Sigmoid colon (tissue), 4 donors: ENCODE data around the gene SLAMF6.

Experiments used
- CTCF ChIP-seq, 4 experiments: fragments of 450-650 bp in 3 of 4; fragments of 200-600 bp in 1 of 4; IDR thresholded peaks; one replicate each; pipeline ENCODE4 v1.5.1; 2016 to 2019; ENCODE audit warnings: antibody characterized with exemption in 4 of 4, mild to moderate bottlenecking in 3 of 4, moderate library complexity in 2 of 4
- EP300 ChIP-seq, 4 donors: sonication (generic); formaldehyde crosslinking; IDR thresholded peaks; one replicate each; pipeline ENCODE4 v1.6.1; 2017; ENCODE audit warnings: antibody characterized with exemption in 4 of 4
- POLR2A ChIP-seq, 2 donors: fragments of 450-650 bp; IDR thresholded peaks; one replicate each; pipeline ENCODE4 v1.6.1; 2016; ENCODE audit warnings: antibody characterized with exemption in 2 of 2, mild to moderate bottlenecking in 2 of 2, moderate library complexity in 2 of 2

- TF ChIP-seq CTCF (IDR thresholded peaks at IDR 0.05): no peak
- no peak for TF ChIP-seq POLR2A (IDR thresholded peaks at IDR 0.05)
- TF ChIP-seq EP300 (IDR thresholded peaks at IDR 0.05): no peak
Observed at GRCh38 chr1:160569806-160570205, 46.8 kb upstream of the SLAMF6 start.
